Brain microvascular endothelial cell (primary cell): ENCODE data around the gene PPFIA4.
"Not testable (repeated sequence)": the region's sequence is repeated elsewhere in the genome, so short reads cannot be mapped to it uniquely, and the experiment has no call there.

ENCODE experiments used
- DNase-seq: peaks from one replicate; pipeline ENCODE4 v3.0.0-alpha.2; 2020
- H3K27ac ChIP-seq: fragments of 250-450 bp; sonication (Bioruptor Pico); 2 replicates; pipeline ENCODE4 v1.5.1; 2020; ENCODE audit warnings: mild to moderate bottlenecking, moderate library complexity
- H3K27me3 ChIP-seq: fragments of 250-450 bp; sonication (Bioruptor Pico); replicated peaks from 2 replicates; pipeline ENCODE4 v1.5.1; 2020; ENCODE audit warnings: mild to moderate bottlenecking
- H3K36me3 ChIP-seq: fragments of 250-450 bp; sonication (Bioruptor Pico); replicated peaks from 2 replicates; pipeline ENCODE4 v1.5.1; 2020; ENCODE audit warnings: mild to moderate bottlenecking
- H3K4me3 ChIP-seq: 2 replicates; pipeline ENCODE4 v1.5.1; 2011; ENCODE audit warnings: low read depth, mild to moderate bottlenecking, control low read depth, low read length, moderate library complexity
- in situ Hi-C: cut with HindIII; loops from 2 replicates; pipeline ENCODE4 v1.10.0; 2017; ENCODE audit warnings: low sequenced_read_pairs, low pct_ligation_motif_present
- TF ChIP-seq, protein P1 (sequence below): IDR thresholded peaks from 2 replicates; pipeline ENCODE4 v1.5.1; 2011; ENCODE audit warnings: low read depth, mild to moderate bottlenecking, moderate library complexity, low read length, control low read depth, inconsistent platforms; ENCODE audit errors: missing control alignments

The PPFIA4 gene

DNA sequence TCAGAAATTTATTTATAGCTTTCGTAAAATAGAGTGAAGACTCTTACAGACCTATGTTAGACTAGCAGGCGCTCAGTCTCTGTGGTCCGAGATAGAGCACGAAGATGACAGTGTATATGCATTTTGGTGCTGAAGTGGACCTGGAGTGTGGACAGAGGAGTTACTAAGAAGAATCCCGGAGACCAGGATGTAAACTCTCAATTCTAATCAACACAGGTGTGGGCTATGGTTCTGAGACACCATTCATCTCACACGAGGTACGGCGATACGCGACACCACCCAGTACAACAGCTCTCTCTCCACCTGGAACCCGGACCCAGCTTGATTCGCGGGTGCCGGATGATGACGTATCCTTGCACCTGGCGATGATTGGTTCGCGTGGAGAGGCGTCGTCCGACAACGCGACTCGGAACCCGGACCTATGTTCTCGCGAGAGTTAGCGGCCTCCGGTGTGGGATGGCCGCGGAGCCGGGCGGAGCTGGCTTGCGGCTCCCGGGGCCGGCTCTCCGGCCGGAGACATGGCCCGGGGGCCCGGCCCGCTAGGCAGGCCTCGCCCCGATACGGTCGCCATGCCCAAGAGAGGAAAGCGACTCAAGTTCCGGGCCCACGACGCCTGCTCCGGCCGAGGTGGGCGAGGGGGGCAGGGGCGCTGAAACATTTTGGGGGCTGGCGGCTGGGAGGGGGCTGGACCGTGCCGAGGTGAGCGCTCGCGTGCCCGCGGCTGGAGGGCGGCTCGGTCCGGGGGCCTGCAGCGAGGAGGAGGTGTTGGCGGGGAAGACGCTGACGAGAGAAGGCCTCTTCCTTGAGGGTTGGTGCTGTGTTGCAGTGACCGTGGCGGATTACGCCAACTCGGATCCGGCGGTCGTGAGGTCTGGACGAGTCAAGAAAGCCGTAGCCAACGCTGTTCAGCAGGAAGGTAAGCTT is 19.1 kb upstream of the PPFIA4 start, which contains the start of gene TMEM183A:
TMEM183A (plus strand) TSS at position 427 of the 924 bp plus-strand sequence; CDS start at position 519, 92 bp downstream.
- DNase-seq = peak; percentile 97
- in situ Hi-C loops = no loop called here
- TF ChIP-seq, protein P1, sequence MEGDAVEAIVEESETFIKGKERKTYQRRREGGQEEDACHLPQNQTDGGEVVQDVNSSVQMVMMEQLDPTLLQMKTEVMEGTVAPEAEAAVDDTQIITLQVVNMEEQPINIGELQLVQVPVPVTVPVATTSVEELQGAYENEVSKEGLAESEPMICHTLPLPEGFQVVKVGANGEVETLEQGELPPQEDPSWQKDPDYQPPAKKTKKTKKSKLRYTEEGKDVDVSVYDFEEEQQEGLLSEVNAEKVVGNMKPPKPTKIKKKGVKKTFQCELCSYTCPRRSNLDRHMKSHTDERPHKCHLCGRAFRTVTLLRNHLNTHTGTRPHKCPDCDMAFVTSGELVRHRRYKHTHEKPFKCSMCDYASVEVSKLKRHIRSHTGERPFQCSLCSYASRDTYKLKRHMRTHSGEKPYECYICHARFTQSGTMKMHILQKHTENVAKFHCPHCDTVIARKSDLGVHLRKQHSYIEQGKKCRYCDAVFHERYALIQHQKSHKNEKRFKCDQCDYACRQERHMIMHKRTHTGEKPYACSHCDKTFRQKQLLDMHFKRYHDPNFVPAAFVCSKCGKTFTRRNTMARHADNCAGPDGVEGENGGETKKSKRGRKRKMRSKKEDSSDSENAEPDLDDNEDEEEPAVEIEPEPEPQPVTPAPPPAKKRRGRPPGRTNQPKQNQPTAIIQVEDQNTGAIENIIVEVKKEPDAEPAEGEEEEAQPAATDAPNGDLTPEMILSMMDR = no peak

DNA sequence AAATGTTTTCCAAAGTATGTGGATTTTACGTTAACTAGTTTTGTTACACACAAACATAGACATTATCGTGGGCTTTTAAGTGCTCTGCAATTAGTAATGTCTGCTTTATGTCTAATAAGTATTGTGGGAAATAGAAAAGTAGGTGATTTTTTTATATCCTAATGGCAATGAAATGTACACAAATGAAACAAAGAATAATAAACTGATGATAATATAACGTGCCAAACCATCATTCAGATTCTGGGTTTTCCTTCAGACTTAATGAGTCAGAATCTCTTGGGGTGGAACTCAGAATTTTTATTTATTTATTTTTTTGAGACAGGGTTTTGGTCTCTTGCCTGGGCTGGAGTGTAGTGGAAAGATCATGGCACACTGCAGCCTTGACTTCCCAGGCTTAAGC is 17.1 kb upstream of the PPFIA4 start:
- H3K4me3 ChIP-seq = no peak overlapping the region
- DNase-seq = no peak
- H3K27me3 ChIP-seq = no peaks in the 10 kb centered on the region
- H3K36me3 ChIP-seq = peaks cover 18% of the 10 kb centered on the region
- TF ChIP-seq, protein P1 = no peak
- no peak overlapping the region for H3K27ac ChIP-seq
- in situ Hi-C loops = no loop called here

More for the DNA sequence above, 19.1 kb upstream of the PPFIA4 start, which contains the start of gene TMEM183A:
- H3K36me3 ChIP-seq = peaks cover 10% of the 10 kb centered on the region
- H3K27me3 ChIP-seq = no peaks in the 10 kb centered on the region
- H3K4me3 ChIP-seq = peak within 1 kb of the TSS; percentile 78
- peak within 1 kb of the TSS; percentile 87 for H3K27ac ChIP-seq

DNA sequence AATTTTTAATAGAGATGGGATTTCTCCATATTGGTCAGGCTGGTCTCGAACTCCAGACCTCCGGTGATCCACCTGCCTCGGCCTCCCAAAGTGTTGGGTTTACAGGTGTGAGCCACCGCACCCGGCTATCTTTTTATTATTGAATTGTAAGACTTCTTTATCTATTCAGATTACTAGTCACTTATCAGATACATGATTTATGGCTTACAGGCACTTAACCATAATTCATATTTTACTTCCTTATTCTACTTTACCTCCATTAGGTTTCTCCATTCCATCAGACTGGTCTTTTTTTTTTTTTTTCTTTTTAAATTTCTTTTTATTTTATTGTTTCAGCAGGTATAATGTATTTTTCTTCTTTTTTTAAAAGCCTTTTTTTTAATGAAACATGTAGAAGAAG is 14.7 kb upstream of the PPFIA4 start:
- in situ Hi-C loops = no loop called here
- no peak overlapping the region for H3K27ac ChIP-seq
- H3K27me3 ChIP-seq = no peaks in the 10 kb centered on the region
- DNase-seq = no peak
- H3K36me3 ChIP-seq = peaks cover 42% of the 10 kb centered on the region
- TF ChIP-seq, protein P1 = no peak
- H3K4me3 ChIP-seq = no peak overlapping the region

DNA sequence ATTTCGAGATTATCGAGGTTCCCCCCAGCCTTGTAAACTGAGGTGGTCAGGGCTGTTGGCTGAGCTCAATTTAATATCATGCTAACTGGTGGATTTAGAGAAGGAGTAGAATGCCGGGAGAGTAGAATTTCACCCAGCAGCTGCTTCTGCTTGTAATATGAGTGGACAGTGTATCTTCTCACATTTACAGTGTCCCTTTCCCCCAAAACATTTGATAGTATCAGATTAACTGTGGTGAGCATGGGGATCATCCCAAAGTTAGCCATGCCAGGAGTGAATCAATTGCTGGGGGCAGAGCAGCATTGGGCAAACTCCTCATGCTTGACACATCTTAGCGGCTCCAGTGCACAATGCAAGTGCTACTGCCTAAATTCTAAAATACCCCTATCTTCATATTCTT is 9.2 kb upstream of the PPFIA4 start:
- TF ChIP-seq, protein P1 = no peak
- Histone ChIP-seq H3K27ac (no peak overlapping the region), H3K36me3 (peaks cover 67% of the 10 kb centered on the region), H3K27me3 (no peaks in the 10 kb centered on the region), H3K4me3 (no peak overlapping the region)
- in situ Hi-C loops = no loop called here
- DNase-seq = no peak

DNA sequence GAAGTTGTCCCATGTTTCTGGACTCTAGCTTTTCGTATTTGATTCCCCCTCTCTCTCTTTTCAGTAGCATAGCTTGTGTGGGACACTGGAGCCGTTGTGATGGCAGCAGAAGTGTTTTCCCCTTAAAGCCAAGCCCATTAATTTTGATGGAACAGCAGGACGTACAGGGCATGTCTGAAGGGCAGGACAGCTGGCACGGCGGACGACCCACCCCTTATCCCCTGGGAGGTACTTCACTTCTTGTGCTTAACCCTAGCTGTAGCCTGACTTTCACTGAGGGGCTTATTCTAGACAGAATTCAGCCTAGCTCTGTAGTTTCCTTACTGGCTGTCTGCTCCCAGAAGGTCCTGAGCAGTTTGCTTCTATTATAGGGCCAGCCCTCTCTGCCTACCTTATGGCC is 8.6 kb upstream of the PPFIA4 start:
- TF ChIP-seq, protein P1 = no peak
- DNase-seq = no peak
- Histone ChIP-seq H3K36me3 (peaks cover 69% of the 10 kb centered on the region), H3K27me3 (no peaks in the 10 kb centered on the region), H3K27ac (no peak overlapping the region), H3K4me3 (no peak overlapping the region)
- in situ Hi-C loops = no loop called here

DNA sequence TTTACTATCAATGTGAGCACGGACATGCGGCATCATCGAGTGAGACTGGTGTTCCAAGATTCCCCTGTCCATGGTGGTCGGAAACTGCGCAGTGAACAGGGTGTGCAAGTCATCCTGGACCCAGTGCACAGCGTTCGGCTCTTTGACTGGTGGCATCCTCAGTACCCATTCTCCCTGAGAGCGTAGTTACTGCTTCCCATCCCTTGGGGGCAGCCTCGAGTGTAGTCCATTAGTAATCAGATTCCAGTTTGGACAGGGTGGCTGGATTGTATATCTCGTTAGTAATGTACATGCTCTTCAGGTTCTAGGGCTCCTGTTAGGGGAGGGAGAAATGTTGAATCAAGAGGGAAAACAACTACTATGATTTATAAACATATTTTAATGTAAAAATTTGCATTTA is 3.4 kb upstream of the PPFIA4 start:
- H3K36me3 ChIP-seq = peaks cover 38% of the 10 kb centered on the region
- not testable (repeated sequence) for H3K27ac ChIP-seq

More for the DNA sequence above, 3.4 kb upstream of the PPFIA4 start:
- H3K4me3 ChIP-seq, in situ Hi-C loops, DNase-seq: not testable (repeated sequence)
- peaks cover 13% of the 10 kb centered on the region for H3K27me3 ChIP-seq
